Heart left ventricle (tissue), 13 donors: ENCODE measurements around the gene NR2C2AP.

ENCODE experiments used
- POLR2A ChIP-seq, 2 donors: fragments of 450-650 bp; IDR thresholded peaks; one replicate each; pipeline ENCODE4 v1.6.1; 2017; ENCODE audit warnings: antibody characterized with exemption in 2 of 2, mild to moderate bottlenecking in 2 of 2, moderate library complexity in 2 of 2
- TF ChIP-seq, protein P1 (sequence below), 12 donors: fragments of 200-600 bp; sonication (generic) in 4 of 12; IDR thresholded peaks; one replicate each; pipeline versions ENCODE4 v1.5.0 to v1.8.0; 2018 to 2022; ENCODE audit warnings: antibody characterized with exemption in 12 of 12, mild to moderate bottlenecking in 5 of 12
- donor health status: ischemic (EF 13 %, LVEDD 7.1; RV severe dilation, severe dysfunction).
- donor health status: DM: no; HTN: yes; CAD: no.
- donor health status: DM: no; HTN: no; CAD: no.
- donor health status: ischemic (EF 25% LVEDD 6.9; RV normal size, moderate dysfunction).
- donor health status: ischemic (EF 25% LVEDD 5.7; RV mildly dilated, moderate dysfunction).
- donor health status: ischemic (EF 35%, LVEDD 5.7; RV mildly dilated, moderate dysfunction).
- donor health status: nonischemic (EF 11% LVEDD 7.7; RV severe dilation, severe dysfunction).
- donor health status: DM: yes; HTN: yes; CAD: no.
- donor health status: PGD.
- donor health status: ischemic (EF 29% LVEDD 5.4; RV normal size, mild dysfunction).
- donor health status: nonischemic (EF 23%, LVEDD 6.1; RV moderate dilation, normal function).

GRCh38 chr19:19218911-19219310, 15.7 kb upstream of the NR2C2AP start:
- TF ChIP-seq, protein P1, sequence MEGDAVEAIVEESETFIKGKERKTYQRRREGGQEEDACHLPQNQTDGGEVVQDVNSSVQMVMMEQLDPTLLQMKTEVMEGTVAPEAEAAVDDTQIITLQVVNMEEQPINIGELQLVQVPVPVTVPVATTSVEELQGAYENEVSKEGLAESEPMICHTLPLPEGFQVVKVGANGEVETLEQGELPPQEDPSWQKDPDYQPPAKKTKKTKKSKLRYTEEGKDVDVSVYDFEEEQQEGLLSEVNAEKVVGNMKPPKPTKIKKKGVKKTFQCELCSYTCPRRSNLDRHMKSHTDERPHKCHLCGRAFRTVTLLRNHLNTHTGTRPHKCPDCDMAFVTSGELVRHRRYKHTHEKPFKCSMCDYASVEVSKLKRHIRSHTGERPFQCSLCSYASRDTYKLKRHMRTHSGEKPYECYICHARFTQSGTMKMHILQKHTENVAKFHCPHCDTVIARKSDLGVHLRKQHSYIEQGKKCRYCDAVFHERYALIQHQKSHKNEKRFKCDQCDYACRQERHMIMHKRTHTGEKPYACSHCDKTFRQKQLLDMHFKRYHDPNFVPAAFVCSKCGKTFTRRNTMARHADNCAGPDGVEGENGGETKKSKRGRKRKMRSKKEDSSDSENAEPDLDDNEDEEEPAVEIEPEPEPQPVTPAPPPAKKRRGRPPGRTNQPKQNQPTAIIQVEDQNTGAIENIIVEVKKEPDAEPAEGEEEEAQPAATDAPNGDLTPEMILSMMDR (IDR thresholded peaks at IDR 0.05), result no peak
- TF ChIP-seq POLR2A (IDR thresholded peaks at IDR 0.05), result no peak
